H9 (cell line): Measurements from ENCODE around the gene GSX2. TPM values are rescaled to one million over a fixed set of nuclear protein-coding genes. Genes with fewer than 3 reads are reported as not detected.

Experiments
- DNase-seq: peaks from one replicate; pipeline ENCODE4 v3.0.0-alpha.2; 2017
- H2AFZ ChIP-seq: one replicate; pipeline ENCODE4 v1.6.1; 2013; ENCODE audit warnings: mild to moderate bottlenecking, low read length, control low read depth, moderate library complexity
- H2AK5ac ChIP-seq: 2 replicates; pipeline ENCODE4 v1.6.1; 2013; ENCODE audit warnings: low read length, control low read depth, mixed read lengths; ENCODE audit not compliant: insufficient read length
- H2BK120ac ChIP-seq: one replicate; pipeline ENCODE4 v1.6.1; 2013; ENCODE audit warnings: low read depth, mild to moderate bottlenecking, low read length, control low read depth, inconsistent platforms; ENCODE audit not compliant: poor library complexity, severe bottlenecking
- H2BK12ac ChIP-seq: 2 replicates; pipeline ENCODE4 v1.6.1; 2013; ENCODE audit warnings: low read length, control low read depth, mixed read lengths, low read depth; ENCODE audit not compliant: insufficient read length
- H2BK15ac ChIP-seq: 2 replicates; pipeline ENCODE4 v1.6.1; 2013; ENCODE audit warnings: low read depth, low read length, control low read depth
- H2BK20ac ChIP-seq: one replicate; pipeline ENCODE4 v1.6.1; 2013; ENCODE audit warnings: low read depth, mild to moderate bottlenecking, low read length, control low read depth, inconsistent platforms; ENCODE audit not compliant: poor library complexity, severe bottlenecking
- H2BK5ac ChIP-seq: 2 replicates; pipeline ENCODE4 v1.6.1; 2013; ENCODE audit warnings: low read length, control low read depth, mixed read lengths; ENCODE audit not compliant: insufficient read length
- H3K14ac ChIP-seq: 2 replicates; pipeline ENCODE4 v1.6.1; 2013; ENCODE audit warnings: low read length, control low read depth; ENCODE audit not compliant: insufficient read depth
- H3K18ac ChIP-seq: 2 replicates; pipeline ENCODE4 v1.6.1; 2013; ENCODE audit warnings: low read depth, mild to moderate bottlenecking, mixed read lengths, low read length, control low read depth; ENCODE audit not compliant: insufficient read length
- H3K23ac ChIP-seq: 2 replicates; pipeline ENCODE4 v1.6.1; 2013; ENCODE audit warnings: low read length, control low read depth, mixed read lengths, low read depth; ENCODE audit not compliant: insufficient read length
- H3K23me2 ChIP-seq: 2 replicates; pipeline ENCODE4 v1.6.1; 2013; ENCODE audit warnings: low read depth, mild to moderate bottlenecking, mixed read lengths, low read length, control low read depth; ENCODE audit not compliant: insufficient read length, poor library complexity, severe bottlenecking
- H3K27ac ChIP-seq: 2 replicates; pipeline ENCODE4 v1.5.1; 2013; ENCODE audit warnings: low read length, control low read depth, mixed read lengths, low read depth; ENCODE audit not compliant: insufficient read length
- H3K27me3 ChIP-seq: 2 replicates; pipeline ENCODE4 v1.6.1; 2013; ENCODE audit warnings: low read length, control low read depth, inconsistent platforms; ENCODE audit not compliant: insufficient read depth
- H3K4ac ChIP-seq: 2 replicates; pipeline ENCODE4 v1.6.1; 2013; ENCODE audit warnings: low read depth, mild to moderate bottlenecking, control low read depth, inconsistent platforms, low read length, moderate library complexity
- H3K4me1 ChIP-seq: 2 replicates; pipeline ENCODE4 v1.6.1; 2013; ENCODE audit warnings: low read length, control low read depth, inconsistent platforms; ENCODE audit not compliant: insufficient read depth
- H3K4me2 ChIP-seq: 2 replicates; pipeline ENCODE4 v1.6.1; 2013; ENCODE audit warnings: low read length, control low read depth, mixed read lengths; ENCODE audit not compliant: insufficient read length, insufficient read depth
- H3K56ac ChIP-seq: 2 replicates; pipeline ENCODE4 v1.6.1; 2013; ENCODE audit warnings: low read depth, mild to moderate bottlenecking, mixed read lengths, low read length, control low read depth; ENCODE audit not compliant: insufficient read length
- H3K79me1 ChIP-seq: 2 replicates; pipeline ENCODE4 v1.6.1; 2013; ENCODE audit warnings: low read depth, mild to moderate bottlenecking, moderate library complexity, low read length, control low read depth, inconsistent platforms; ENCODE audit not compliant: insufficient read depth, poor library complexity, severe bottlenecking
- H3K79me2 ChIP-seq: 2 replicates; pipeline ENCODE4 v1.6.1; 2013; ENCODE audit warnings: low read length, control low read depth, inconsistent platforms; ENCODE audit not compliant: insufficient read depth
- H3K9ac ChIP-seq: 2 replicates; pipeline ENCODE4 v1.6.1; 2013; ENCODE audit warnings: low read length, control low read depth, mixed read lengths; ENCODE audit not compliant: insufficient read length; ENCODE audit errors: extremely low read depth
- H3K9me3 ChIP-seq: one replicate; pipeline ENCODE4 v1.6.1; 2013; ENCODE audit warnings: low read depth, low read length, inconsistent platforms; ENCODE audit not compliant: control insufficient read depth
- H3T11ph ChIP-seq: one replicate; pipeline ENCODE4 v1.6.1; 2013; ENCODE audit warnings: mild to moderate bottlenecking, low read length, control low read depth, inconsistent platforms
- H4K20me1 ChIP-seq: one replicate; pipeline ENCODE4 v1.6.1; 2013; ENCODE audit not compliant: control insufficient read depth, insufficient read length, insufficient read depth
- H4K5ac ChIP-seq: 2 replicates; pipeline ENCODE4 v1.6.1; 2013; ENCODE audit warnings: low read depth, mild to moderate bottlenecking, mixed read lengths, low read length, control low read depth; ENCODE audit not compliant: insufficient read length
- H4K8ac ChIP-seq: replicated peaks from 2 replicates; pipeline ENCODE4 v1.6.1; 2013; ENCODE audit warnings: low read length, control low read depth, mixed read lengths, low read depth; ENCODE audit not compliant: insufficient read length
- H4K91ac ChIP-seq: 2 replicates; pipeline ENCODE4 v1.6.1; 2013; ENCODE audit warnings: low read depth, mild to moderate bottlenecking, moderate library complexity, mixed read lengths, low read length, control low read depth; ENCODE audit not compliant: insufficient read length
- H3K27ac Mint-ChIP-seq, 3 experiments: 2 replicates in 2 of 3; 3 replicates in 1 of 3; pipeline ENCODE4 v1.8.0; 2020 to 2021; ENCODE audit warnings: mixed read lengths in 3 of 3, mild to moderate bottlenecking in 1 of 3, moderate library complexity in 1 of 3
- H3K27me3 Mint-ChIP-seq: 2 replicates; pipeline ENCODE4 v1.8.0; 2021; ENCODE audit warnings: low read depth, mild to moderate bottlenecking, moderate library complexity, mixed read lengths
- H3K36me3 Mint-ChIP-seq, 3 experiments: 2 replicates in 2 of 3; 3 replicates in 1 of 3; pipeline ENCODE4 v1.8.0; 2020 to 2021; ENCODE audit warnings: low read depth in 3 of 3, mixed read lengths in 3 of 3; ENCODE audit not compliant: insufficient read depth in 1 of 3
- H3K4me1 Mint-ChIP-seq, 2 experiments: 2 replicates each; pipeline ENCODE4 v1.8.0; 2020; ENCODE audit warnings: mixed read lengths in 2 of 2
- H3K4me3 Mint-ChIP-seq, 2 experiments: 2 replicates in 1 of 2; 3 replicates in 1 of 2; pipeline ENCODE4 v1.8.0; 2020 to 2021; ENCODE audit warnings: mild to moderate bottlenecking in 2 of 2, mixed read lengths in 2 of 2, moderate library complexity in 1 of 2
- H3K9me3 Mint-ChIP-seq, 2 experiments: 2 replicates in 1 of 2; 3 replicates in 1 of 2; pipeline ENCODE4 v1.8.0; 2020; ENCODE audit warnings: mild to moderate bottlenecking in 2 of 2, mixed read lengths in 2 of 2, moderate library complexity in 1 of 2
- CTCF ChIP-seq: fragments of 200-600 bp; sonication (generic); conservative IDR thresholded peaks from 3 replicates; pipeline ENCODE4 v1.8.0; 2021; ENCODE audit warnings: antibody characterized with exemption, mild to moderate bottlenecking
- WGBS: extraction: QIAGEN DNeasy Blood & Tissue Kit; methylation state at CpG from one replicate; pipeline ENCODE4 v1.1.7; 2013; ENCODE audit warnings: missing lambda C conversion rate, low lambda C conversion rate, mixed read lengths; ENCODE audit not compliant: insufficient read length; ENCODE audit errors: extremely low coverage; 5-methylcytosine and 5-hydroxymethylcytosine counted together
- total RNA-seq: library from RNA; stranded (reverse); gene quantifications from 2 replicates; pipeline ENCODE4 v1.2.1, GENCODE V29; 2021

The GSX2 gene
- total RNA-seq, 1 experiment from 2014 or later: not detected

- Mint-ChIP-seq H3K4me3 (no peak overlapping the region), H3K27ac (no peak overlapping the region)
Measured at GRCh38 chr4:54060116-54060515, 39.8 kb upstream of the GSX2 start.

More at GRCh38 chr4:54060116-54060515, 39.8 kb upstream of the GSX2 start:
- no peak overlapping the region for H3K14ac ChIP-seq
- peaks cover 7% of the 10 kb centered on the region for H3K23me2 ChIP-seq
- no peak overlapping the region for H3K27ac ChIP-seq
- no peak for DNase-seq
- no peak overlapping the region for H4K5ac ChIP-seq
- no peak overlapping the region for H3K18ac ChIP-seq
- no peak for TF ChIP-seq CTCF
- H3K4me1 ChIP-seq: no peaks in the 10 kb centered on the region; the same call in 1 of the 2 replicates
- no peak overlapping the region for H2BK20ac ChIP-seq
- Mint-ChIP-seq H3K4me1 (peaks cover 26 to 37% of the 10 kb centered on the region in 2 experiments), H3K27me3 (no peaks in the 10 kb centered on the region), H3K36me3 (no peaks in the 10 kb centered on the region), H3K9me3 (no peaks in the 10 kb centered on the region)
- H4K91ac ChIP-seq: no peak overlapping the region
- no peak overlapping the region for H2BK5ac ChIP-seq
- no peak overlapping the region for H2AK5ac ChIP-seq
- no peak overlapping the region for H3K9ac ChIP-seq
- no peak overlapping the region for H3K4me2 ChIP-seq
- H3K4ac ChIP-seq: no peak overlapping the region
- no CpG with 5 or more reads among the region's 2 CpGs for WGBS
- no peaks in the 10 kb centered on the region for H3K27me3 ChIP-seq
- no peaks in the 10 kb centered on the region for H4K20me1 ChIP-seq
- H3K79me2 ChIP-seq: no peaks in the 10 kb centered on the region
- H3K56ac ChIP-seq: no peak overlapping the region
- H2AFZ ChIP-seq: no peak overlapping the region
- H2BK15ac ChIP-seq: no peak overlapping the region
- H3K9me3 ChIP-seq: no peaks in the 10 kb centered on the region
- no peak overlapping the region for H3T11ph ChIP-seq
- H3K79me1 ChIP-seq: peaks cover 7% of the 10 kb centered on the region
- no peak overlapping the region for H2BK120ac ChIP-seq
- H3K23ac ChIP-seq: no peak overlapping the region
- no peak overlapping the region for H2BK12ac ChIP-seq
- H4K8ac ChIP-seq: no peak overlapping the region
